ENCODE measurements around the gene KRTAP19-3. TPM values are rescaled to one million over a fixed set of nuclear protein-coding genes. Genes with fewer than 3 reads are reported as not detected.

The KRTAP19-3 gene
- total RNA-seq, 1 donor from 2014 or later, result not detected

Other genes with a start within 250 kb of the KRTAP19-3 start
- not detected in 2 replicates for gene KRTAP24-1, start 209.1 kb downstream of the KRTAP19-3 start, total RNA-seq
- gene KRTAP25-1, start 202.5 kb downstream of the KRTAP19-3 start, total RNA-seq, result not detected in 2 replicates
- gene KRTAP26-1, start 171.7 kb downstream of the KRTAP19-3 start, total RNA-seq, result not detected in 2 replicates
- not detected in 2 replicates for gene KRTAP27-1, start 154.3 kb downstream of the KRTAP19-3 start, total RNA-seq
- not detected in 2 replicates for gene KRTAP23-1, start 143.4 kb downstream of the KRTAP19-3 start, total RNA-seq
- not detected in 2 replicates for gene KRTAP13-2, start 119.7 kb downstream of the KRTAP19-3 start, total RNA-seq
- gene KRTAP13-1, start 96.0 kb downstream of the KRTAP19-3 start, total RNA-seq, result not detected in 2 replicates
- not detected in 2 replicates for gene KRTAP13-3, start 66.1 kb downstream of the KRTAP19-3 start, total RNA-seq
- not detected in 2 replicates for gene KRTAP13-4, start 61.8 kb downstream of the KRTAP19-3 start, total RNA-seq
- not detected in 2 replicates for gene KRTAP15-1, start 51.7 kb downstream of the KRTAP19-3 start, total RNA-seq
- not detected in 2 replicates for gene KRTAP19-1, start 11.6 kb downstream of the KRTAP19-3 start, total RNA-seq
- gene KRTAP19-2, start 4.6 kb downstream of the KRTAP19-3 start, total RNA-seq, result not detected in 2 replicates
- not detected in 2 replicates for gene KRTAP19-4, start 5.2 kb upstream of the KRTAP19-3 start, total RNA-seq
- gene KRTAP19-5, start 10.1 kb upstream of the KRTAP19-3 start, total RNA-seq, result not detected in 2 replicates
- gene KRTAP19-6, start 49.9 kb upstream of the KRTAP19-3 start, total RNA-seq, result not detected in 2 replicates
- not detected in 2 replicates for gene KRTAP19-7, start 69.3 kb upstream of the KRTAP19-3 start, total RNA-seq
- gene KRTAP22-2, start 98.4 kb upstream of the KRTAP19-3 start, total RNA-seq, result not detected in 2 replicates
- gene KRTAP6-3, start 100.4 kb upstream of the KRTAP19-3 start, total RNA-seq, result not detected in 2 replicates
- not detected in 2 replicates for gene KRTAP6-2, start 106.9 kb upstream of the KRTAP19-3 start, total RNA-seq
- not detected in 2 replicates for gene KRTAP22-1, start 109.1 kb upstream of the KRTAP19-3 start, total RNA-seq
- gene KRTAP6-1, start 121.9 kb upstream of the KRTAP19-3 start, total RNA-seq, result not detected in 2 replicates
- not detected in 2 replicates for gene KRTAP20-1, start 124.4 kb upstream of the KRTAP19-3 start, total RNA-seq
- gene KRTAP20-4, start 128.6 kb upstream of the KRTAP19-3 start, total RNA-seq, result not detected in 2 replicates
- not detected in 2 replicates for gene KRTAP20-2, start 143.2 kb upstream of the KRTAP19-3 start, total RNA-seq
- gene KRTAP20-3, start 150.9 kb upstream of the KRTAP19-3 start, total RNA-seq, result not detected in 2 replicates
- gene KRTAP21-3, start 226.8 kb upstream of the KRTAP19-3 start, total RNA-seq, result not detected in 2 replicates